GM18505 (cell line): Measurements from ENCODE around the gene SAMD10.

Experiments used
- ATAC-seq: cut with Tn5 transposase; IDR thresholded peaks from one replicate; pipeline ENCODE4 v1.9.1; 2021; ENCODE audit not compliant: unreplicated experiment
- POLR2A ChIP-seq: IDR thresholded peaks from 4 replicates; pipeline ENCODE4 v1.6.1; 2011; ENCODE audit warnings: borderline replicate concordance; ENCODE audit not compliant: insufficient read depth, insufficient read length; ENCODE audit errors: extremely low read depth

Gene SAMD10

DNA sequence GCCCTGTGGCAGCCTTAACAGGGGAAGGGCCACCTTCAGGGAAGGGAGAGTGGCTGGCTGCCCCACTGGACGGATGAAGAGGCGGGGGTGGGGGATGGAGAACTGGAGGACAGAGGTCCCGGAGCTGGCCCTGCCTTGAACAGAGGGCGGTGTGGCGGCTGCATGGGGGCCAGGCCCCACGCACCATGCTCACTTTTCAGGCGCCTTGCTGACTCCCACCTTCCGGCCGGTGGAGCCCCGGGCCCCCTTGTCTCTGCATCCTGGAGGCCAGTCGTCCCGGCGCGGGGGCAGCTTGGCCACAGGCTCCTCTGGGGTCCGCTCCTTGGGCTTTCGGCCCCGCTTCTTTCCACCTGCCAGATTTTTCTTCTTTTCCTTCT is 19.8 kb downstream of the SAMD10 start:
- ATAC-seq, result no peak
- no peak for TF ChIP-seq POLR2A

DNA sequence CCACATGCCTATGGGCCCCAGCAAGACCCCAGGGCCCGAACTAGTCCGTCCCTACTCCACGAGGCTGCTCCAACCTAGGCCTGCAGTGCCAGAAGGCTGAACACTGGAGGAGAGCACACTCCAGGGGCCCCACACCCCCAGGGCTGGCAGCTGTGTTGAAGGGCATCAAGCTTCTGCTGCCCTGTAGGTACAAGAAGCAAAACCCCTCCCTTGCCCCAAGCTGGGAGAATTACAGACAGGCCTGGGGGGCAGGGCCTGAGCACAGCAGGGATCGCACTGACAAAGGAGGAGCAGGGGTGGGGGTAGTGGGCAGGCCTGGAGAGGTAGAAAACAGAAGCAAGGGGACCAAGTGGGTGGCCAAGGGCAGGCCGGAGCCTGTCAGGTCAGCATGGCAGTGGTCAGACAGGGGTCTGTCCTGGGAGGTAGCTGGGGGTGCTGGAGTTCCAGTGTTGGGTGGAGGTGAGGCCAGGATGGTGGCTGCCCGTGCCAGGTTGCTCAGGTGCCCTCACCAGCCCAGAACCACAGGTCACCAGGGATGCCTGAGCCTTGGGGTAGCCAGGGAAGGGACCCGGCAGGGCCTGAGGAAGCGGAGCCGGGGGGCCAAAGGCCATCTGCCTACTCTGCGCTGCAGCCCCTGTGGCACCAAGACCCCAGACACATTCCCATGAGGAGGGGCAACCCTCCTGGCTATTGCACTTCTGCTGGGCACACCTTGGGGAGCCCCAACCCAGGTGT is 20.3 kb downstream of the SAMD10 start:
- no peak for ATAC-seq
- no peak for TF ChIP-seq POLR2A

GRCh38 chr20:63958471-63958870 is 21.0 kb downstream of the SAMD10 start:
- TF ChIP-seq POLR2A, result no peak
- no peak for ATAC-seq

- TF ChIP-seq POLR2A, result no peak
- ATAC-seq, result no peak
Observed at GRCh38 chr20:63957690-63958441, 21.6 kb downstream of the SAMD10 start.

DNA sequence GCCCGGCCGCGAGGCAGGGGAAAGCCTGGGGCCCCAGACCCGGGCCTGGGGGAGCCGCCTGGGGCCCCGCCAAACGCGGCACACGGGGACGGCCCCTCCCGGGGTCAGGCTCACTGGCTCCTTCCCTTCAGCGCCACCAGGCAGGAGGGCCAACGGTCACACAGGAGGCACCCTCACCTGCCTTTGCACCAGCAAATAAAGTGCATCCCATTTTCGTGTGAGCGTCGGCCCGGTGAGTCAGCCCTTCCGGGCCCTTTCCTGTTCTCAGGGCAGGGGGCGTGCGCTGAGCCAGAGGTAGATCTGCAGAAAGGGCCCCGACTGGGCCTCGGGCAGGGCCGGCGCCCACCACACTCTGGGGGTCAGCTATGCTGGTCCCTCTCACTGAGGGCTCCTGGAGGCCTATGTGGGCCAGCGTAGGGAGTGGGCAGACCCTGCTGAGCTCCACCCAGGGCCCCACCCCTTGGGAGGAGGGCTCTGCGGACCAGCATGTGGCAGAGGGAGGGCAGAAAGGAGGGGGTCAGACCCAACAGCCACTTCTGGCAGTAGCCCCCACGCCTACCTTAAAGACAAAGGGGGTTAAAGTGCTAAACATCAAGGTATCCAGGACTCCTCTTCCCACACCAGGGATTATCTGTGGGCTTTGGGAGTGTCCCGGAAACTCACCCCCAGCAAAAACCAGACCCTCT is 22.3 kb downstream of the SAMD10 start:
- peak; percentile 60 for TF ChIP-seq POLR2A
- ATAC-seq, result no peak

- no peak for ATAC-seq
- TF ChIP-seq POLR2A, result no peak
Observed at GRCh38 chr20:63956664-63957003, 22.8 kb downstream of the SAMD10 start.

DNA sequence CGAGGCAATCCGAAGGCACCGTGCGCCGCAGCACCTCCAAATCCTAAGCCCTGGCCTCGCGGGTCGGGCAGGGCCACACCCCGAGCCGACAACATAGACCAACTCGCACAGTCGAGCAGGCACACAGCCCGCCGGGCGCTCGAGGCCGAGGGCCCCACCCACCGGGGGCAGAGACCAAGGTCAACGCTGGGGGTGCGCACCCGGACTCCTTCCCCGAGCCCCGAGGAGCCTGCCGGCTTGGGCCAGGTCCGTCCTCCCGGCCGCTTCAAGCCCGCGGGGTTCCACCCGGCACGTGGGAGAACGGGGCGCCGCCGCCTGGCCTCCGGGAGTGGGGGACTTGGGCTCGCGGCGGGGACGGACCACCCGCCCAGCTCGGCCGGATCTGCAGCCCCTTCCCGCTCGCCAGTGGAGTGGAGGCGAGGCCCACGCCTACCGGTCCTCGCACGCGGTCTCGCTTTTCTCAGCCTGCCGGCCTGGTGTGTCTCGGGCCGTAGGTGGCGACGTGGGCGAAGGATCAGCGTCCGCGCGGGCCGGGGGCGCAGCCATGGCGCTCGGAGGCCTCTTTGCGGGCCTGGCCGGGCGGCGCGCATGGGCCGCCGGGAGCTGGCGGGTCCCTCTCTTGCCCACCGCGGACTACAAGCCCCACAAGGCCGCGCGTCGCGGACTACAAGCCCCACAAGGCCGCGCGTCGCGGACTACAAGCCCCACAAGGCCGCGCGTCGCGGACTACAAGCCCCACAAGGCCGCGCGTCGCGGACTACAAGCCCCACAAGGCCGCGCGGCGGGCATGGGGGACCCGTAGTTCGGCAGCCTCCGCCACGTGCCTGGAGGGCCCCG is 23.4 kb downstream of the SAMD10 start, which contains the start of gene UCKL1:
TSS of gene UCKL1 (minus strand) at position 590 of the 837 bp plus-strand sequence. CDS start at position 546, 44 bp downstream.
- peak; percentile 63 for ATAC-seq
- TF ChIP-seq POLR2A, result peak; percentile 80

DNA sequence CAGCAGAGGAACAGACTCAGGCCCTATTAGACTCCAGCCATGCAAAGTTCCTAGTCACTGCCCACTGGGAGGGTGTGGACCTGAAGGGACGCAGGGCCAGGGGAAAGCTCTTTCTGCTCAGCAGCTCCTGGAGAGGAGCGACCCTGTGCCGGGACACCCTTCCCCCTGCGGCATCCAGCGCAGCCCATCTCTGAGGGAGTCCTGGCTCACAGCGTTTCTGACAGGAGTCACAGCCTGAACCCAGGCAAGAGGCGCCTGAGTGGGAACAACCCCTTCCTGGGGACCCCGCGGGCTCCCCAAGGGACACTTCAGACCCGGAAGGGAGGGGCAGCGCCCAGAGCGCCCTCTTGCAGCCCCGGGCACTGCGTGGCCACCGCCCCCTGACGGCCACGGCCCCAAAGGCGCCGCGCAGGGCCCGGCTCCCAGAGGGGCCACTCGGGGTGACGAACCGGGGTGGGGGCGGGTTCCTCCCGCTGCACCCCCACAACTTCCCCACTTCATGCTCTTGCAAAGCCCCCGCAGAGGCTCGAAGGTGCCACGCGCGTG is 24.1 kb downstream of the SAMD10 start:
- ATAC-seq, result peak; percentile 15
- TF ChIP-seq POLR2A, result no peak

DNA sequence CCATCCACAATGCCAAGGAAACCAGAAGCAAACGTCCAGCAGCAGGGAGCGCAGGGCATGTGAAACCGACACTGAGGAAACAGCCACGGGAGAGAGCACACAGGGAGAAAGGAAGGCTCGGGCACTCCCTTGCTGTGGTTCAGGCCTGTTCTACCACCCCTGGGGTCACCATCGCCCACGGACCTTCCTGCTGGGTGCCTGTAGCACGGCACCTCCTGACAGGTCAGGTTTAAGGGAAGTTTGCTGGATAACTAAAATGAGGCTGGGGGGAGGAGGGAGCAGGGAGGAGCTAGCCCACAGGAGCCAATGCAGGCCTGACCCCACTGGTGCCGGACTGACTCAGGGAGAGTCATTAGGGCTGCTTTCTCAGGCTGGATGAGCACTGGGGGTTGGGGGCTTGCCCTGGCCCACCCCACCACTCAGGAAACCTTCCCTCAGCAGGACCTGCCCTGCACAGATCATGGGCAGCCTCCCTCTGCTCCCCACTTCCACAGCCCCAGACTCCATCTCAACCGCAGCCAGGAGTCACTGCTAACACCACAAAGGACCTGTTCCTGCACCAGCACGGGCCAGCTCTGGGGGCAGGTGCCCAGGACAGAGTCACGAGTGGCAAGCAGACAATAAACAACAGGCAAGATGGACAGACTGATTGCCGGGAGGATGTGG is 25.5 kb downstream of the SAMD10 start:
- TF ChIP-seq POLR2A, result no peak
- no peak for ATAC-seq

DNA sequence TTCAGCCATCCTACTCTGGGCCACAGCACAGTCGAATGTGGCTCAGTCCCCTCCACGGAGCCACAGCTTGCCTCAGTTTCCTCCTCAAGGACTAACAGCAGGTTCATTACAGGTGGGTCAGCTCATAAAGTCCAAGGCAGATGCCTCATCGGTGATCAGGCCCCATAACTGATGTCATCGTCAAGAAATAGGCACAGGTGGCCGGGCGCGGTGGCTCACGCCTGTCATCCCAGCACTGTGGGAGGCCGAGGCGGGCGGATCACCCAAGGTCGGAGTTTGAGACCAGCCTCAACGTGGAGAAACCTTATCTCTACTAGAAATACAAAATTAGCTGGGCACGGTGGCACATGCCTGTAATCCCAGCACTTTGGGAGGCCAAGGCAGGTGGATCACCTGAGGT is 26.7 kb downstream of the SAMD10 start:
- no peak for ATAC-seq
- no peak for TF ChIP-seq POLR2A

GRCh38 chr20:63952210-63952535 is 27.3 kb downstream of the SAMD10 start:
- ATAC-seq, result no peak
- no peak for TF ChIP-seq POLR2A
